ENCODE measurements around the gene GALNTL6.

GRCh38 chr4:172348426-172348825, 535.2 kb downstream of the GALNTL6 start:
- TF ChIP-seq EZH2 (IDR thresholded peaks at IDR 0.05; ENCODE audit: insufficient read depth, poor library complexity, severe bottlenecking) (no peak), EZH2phosphoT487 (IDR thresholded peaks at IDR 0.05; ENCODE audit: insufficient read depth, low read depth) (no peak)
